ACHN (cell line): ENCODE data around the gene AMN.

Experiments
- DNase-seq: peaks from one replicate; pipeline ENCODE4 v3.0.0-alpha.2; 2015
- in situ Hi-C: cut with HindIII; loops from 2 replicates; pipeline ENCODE4 v1.10.0; 2017; ENCODE audit warnings: low sequenced_read_pairs, low pct_ligation_motif_present, low pct_unique_long_range_greater_than_20kb

AMN gene

DNA sequence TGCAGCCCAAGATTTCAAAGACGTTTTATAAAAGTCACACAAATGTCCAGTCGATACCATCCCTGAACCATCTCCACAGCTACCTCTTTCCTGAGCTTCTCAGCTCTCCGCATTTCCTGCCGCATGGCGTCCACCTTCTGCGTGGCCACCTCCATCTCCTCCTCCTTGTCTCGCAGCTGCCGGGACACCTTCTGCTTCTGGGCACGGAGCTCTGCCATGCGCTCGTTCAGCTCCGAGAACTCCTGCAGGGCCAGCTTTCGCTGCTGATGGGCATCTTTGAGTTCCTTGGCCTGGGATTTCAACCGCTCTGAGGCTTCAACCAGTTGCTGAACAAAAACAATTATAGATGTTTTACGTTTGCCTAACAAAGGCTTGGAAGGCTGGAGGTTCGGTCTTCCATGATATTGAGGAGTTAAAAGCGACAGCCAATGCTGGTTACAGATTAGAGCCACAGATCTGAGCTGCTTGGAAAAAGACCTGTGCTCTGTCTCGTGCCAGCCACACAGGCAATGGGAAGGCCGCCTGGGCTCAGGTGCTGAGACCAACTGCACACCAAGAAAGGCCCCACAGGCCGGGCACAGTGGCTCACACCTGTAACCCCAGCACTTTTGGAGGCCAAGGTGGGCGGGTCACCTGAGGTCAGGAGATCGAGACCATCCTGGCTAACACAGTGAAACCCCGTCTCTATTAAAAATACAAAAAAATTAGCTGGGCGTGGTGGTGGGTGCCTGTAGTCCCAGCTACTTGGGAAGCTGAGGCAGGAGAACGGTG is 49.6 kb downstream of the AMN start:
- in situ Hi-C loops: no loop called here
- DNase-seq: no peak

DNA sequence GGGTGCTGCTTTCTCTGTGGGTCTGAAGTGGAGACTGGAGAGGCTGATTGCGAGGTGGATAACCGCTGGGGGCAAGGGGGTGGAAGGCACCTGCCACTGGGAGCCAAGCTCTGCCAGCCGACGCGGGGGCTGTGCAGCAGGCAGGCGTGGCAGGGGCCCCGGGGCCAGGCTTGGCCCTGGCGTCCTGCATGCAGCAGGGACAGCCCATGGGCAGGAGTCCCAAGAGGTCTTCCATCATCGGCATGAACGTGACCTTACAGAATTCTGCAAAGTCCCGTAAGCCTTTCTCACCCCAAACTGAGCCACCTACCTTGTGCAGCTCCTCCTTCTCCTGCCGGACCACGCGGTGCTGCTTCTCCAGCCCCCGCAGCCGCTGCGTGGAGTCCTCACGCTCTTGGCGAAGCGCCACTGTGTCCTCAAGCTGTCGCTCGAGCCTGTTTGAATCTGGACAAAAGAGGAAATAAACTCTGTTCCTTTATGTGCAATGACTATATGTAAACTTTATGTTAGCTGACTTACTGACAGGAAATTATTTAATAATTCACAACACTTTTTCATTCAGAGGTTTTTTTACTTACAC is 51.3 kb downstream of the AMN start:
- no peak for DNase-seq
- in situ Hi-C loops: no loop called here

DNA sequence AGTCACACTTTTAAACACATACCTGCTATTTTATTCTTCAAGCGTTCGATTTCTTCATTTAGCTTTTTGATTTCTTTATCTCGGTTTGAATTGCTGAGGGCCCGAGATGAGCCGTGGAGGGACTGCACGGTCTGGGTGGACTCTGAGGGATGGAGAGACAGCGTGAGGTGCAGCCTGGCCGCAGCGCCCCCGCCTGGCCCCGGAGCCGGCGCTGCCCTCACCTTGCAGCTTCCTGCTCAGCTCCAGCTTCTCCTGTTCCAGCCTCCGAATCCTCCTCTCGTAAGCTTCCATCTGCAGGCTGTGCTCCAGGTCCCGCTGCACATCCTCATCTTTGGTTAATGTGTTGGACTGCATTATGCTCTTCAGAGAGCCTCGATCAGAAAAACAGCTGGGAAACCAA is 53.2 kb downstream of the AMN start:
- DNase-seq: no peak
- in situ Hi-C loops: no loop called here

DNA sequence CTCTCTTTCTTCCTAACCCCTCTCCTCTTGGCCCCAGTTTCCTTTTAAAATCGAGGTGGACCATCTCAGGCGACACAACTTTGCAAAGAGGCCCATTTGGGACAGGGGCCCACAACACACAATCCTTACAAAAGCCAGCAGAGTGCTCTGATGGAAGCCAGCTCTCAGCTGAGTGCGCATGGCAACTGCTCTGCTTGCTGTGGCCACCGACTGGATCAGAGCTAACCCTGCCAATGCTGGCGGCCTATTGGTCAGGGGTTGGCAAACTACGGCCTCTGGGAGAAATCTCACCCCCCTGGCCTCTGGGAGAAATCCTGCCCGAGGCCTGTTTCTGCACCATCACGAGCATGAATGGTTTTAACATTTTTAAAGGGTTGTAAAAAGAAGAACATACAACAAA is 55.0 kb downstream of the AMN start:
- no peak for DNase-seq
- in situ Hi-C loops: no loop called here

DNA sequence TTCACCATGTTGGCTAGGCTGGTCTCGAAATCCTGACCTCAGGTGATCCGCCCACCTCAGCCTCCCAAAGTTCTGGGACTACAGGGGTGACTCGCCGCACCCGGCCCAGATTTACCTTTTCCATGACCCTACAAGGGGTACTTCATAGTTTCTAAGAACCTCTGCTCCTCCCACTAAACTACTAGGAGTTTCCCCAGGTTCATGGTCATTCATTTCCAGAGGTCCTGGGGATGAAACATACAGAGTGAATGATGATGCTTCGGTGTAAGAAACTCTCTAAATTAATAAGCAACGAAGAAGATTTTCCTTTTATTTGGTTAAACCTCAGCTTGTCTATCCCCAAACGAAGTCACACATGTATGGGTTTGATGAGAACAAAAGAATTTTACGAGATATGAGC is 56.9 kb downstream of the AMN start:
- DNase-seq: no peak
- in situ Hi-C loops: no loop called here

DNA sequence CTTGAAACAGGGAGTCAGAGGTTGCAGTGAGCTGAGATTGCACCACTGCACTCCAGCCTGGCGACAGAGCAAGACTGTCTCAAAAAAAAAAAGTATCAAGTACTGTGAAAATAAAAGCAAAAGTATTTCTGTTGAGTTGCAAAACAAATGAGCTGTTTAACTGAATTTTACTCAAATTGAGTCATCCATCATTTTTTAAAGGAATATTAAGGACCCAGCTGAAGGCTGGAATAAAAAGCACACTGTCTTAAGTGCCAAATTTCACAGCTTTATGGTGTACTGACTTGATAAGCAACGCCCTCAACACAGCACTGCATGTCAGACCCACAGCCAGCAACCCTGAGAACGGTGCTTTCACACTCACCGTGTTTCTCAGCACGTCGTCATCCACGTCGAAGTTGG is 57.9 kb downstream of the AMN start:
- no peak for DNase-seq
- in situ Hi-C loops: no loop called here
